HG02884 (cell line): ENCODE measurements around the gene RAC2.

Experiments
- ATAC-seq: cut with Tn5 transposase; IDR thresholded peaks from one replicate; pipeline ENCODE4 v1.9.1; 2021; ENCODE audit warnings: mild to moderate bottlenecking, moderate library complexity; ENCODE audit not compliant: unreplicated experiment

Gene RAC2

DNA sequence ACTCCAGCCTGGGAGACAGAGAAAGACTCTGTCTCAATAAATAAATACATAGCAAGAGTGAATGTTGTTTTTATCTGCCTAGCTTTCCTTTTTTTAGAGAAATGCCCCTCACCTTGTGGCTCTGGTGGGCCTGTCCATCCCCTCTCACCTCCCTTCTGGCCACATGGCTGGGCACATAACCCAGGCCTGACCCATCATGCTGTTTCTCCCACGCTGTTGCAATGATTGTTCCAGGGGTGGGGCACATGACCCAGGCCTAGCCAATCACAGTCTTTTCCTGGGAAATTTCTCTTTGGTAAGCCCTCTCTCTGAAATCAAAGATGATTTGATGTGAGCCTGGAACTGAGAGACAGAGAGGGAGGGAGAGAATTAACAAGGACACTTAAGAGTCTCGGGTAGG is 32.7 kb upstream of the RAC2 start:
- no peak for ATAC-seq

- ATAC-seq: no peak
These were observed 31.6 kb upstream of the RAC2 start for GRCh38 chr22:37275622-37276021.

DNA sequence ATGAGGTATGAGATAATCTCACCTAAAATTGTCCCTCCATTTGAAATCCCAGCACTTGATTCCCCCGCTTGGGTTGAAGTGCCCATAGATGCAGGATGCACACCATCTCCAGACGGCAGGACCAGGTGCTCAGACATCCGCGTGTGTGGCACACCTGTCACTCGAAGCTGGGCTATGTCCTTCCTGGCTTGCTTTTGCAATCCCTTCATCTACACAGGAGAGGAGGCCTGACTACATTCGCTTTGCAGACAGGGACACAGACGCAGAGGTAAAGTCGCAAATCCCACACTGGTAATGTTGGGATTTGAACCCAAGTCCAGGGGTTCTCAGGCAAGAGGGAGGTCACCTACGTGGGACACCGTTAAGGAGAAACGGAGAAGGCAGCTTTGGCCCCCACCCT is 31.1 kb upstream of the RAC2 start:
- no peak for ATAC-seq

DNA sequence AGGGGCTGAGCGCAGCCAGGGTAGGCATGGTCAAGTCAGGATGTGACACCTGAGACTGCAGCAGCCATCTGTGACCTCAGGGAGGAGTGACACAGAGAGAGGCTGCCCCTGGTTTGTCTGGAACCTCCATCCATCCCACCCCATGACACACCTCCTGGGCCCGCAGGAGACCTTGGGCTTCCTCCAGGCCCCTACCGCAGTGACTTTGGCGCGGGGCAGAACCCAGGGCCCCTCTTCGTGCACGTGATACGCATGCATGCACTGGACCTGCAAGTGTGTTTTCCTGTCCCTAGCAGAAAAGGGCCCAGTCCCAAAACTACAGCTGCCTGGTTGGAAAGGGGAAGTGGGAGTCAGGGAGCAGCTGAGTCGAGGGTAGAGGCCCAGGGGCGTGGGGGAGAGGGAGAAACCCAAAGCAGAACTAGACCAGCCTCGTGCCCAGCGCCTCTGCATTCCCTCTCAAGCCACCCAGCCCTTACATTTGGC is 30.4 kb upstream of the RAC2 start:
- ATAC-seq: no peak

- ATAC-seq: no peak
These were observed 29.8 kb upstream of the RAC2 start for GRCh38 chr22:37273846-37274225.

DNA sequence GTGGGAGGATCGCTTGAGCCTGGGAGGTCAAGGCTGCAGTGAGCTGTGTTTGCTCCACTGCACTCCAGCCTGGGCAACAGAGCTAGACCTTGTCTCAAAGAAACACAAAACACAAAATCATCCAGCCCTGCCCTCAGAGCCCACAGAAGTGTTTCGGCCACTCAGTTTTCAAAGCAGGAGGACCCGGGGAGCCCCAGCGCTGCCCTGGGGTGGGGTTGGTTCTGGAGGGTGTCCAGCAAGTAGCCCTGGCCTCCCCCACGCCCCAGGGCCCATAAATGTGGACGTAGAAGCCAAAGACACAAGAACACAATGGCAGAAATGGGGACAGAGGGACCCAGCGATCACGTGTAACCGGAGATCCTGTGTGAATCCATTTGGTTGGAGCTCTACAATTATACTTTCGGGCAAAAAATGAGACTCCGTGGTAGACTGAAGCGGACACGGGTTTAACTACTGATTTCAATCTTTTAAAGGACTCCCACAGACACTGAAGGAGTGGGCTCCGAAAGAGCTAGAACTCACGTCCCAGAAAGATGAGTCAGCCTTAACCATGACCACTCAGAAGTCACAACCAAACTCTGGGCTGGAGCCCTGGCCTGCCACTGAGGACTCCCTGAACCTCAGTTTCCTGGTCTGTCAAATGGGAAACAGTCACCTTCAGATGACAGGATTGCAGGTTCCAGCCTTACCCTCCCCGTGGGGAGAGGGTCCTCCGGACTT is 29.2 kb upstream of the RAC2 start:
- ATAC-seq: no peak

- no peak for ATAC-seq
These were observed 27.0 kb upstream of the RAC2 start for GRCh38 chr22:37270928-37271650.

DNA sequence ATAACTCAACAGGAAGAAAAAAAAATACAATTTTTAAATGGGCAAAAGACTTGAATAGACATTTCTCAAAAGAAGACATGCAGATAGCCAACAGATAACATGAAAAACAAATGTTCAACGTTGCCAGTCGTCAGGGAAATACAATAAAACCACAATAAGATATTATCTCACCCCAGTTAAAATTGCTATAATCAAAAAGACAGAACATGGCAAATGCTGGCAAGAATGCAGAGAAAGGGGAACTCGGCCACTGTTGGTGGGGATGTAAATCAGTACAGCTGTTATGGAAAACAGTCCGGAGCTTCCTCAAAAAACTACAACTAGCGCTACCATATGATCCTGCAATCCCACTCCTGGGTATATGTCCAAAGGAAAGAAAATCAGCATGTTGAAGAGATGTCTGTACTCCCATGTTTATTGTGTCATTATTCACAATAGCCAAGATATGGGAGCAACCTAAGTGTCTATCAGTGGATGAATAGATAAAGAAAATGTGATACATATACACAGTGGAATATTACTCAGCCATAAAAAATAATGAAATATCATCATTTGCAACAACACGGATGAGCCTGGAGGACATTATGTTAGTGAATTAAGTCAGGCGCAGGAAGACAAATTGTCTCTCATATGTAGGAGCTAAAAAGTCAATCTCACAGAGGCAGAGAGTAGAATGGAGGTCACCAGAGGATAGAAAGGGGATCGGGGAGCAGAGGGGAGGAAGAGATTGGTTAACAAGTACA is 26.0 kb upstream of the RAC2 start:
- no peak for ATAC-seq

DNA sequence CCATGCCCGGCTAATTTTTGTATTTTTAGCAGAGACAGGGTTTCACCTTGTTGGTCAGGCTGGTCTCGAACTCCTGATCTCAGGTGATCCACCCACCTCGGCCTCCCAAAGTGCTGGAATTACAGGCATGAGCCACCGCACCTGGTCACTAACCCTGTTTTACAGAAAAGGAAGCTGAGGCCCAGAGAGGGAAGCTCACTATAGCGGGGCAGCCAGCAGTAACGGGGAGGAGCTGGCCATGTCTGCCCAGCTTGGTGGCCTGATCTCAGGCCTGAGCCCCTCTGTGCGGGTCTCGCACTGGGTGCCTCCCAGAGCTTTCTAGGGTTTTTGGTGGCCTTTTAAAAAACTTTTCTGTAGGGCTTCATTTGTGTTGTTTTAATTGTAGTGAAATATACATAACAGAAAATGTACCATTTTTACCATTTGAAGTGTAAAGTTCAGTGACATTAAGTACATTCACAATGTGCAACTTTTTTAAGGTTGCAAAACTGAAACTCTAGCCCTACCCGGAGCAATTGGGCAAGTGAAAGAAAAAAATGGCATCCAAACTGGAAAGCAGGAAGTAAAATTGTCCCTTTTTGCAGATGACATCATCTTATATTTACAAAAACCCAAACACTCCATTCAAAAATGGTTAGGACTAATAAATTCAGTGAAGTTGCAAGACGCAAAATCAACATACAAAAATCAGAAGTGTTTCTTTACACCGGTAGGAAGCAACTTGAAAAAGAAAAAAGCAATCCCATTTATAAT is 23.8 kb upstream of the RAC2 start:
- ATAC-seq: no peak

- no peak for ATAC-seq
These were observed 23.1 kb upstream of the RAC2 start for GRCh38 chr22:37267135-37267587.

DNA sequence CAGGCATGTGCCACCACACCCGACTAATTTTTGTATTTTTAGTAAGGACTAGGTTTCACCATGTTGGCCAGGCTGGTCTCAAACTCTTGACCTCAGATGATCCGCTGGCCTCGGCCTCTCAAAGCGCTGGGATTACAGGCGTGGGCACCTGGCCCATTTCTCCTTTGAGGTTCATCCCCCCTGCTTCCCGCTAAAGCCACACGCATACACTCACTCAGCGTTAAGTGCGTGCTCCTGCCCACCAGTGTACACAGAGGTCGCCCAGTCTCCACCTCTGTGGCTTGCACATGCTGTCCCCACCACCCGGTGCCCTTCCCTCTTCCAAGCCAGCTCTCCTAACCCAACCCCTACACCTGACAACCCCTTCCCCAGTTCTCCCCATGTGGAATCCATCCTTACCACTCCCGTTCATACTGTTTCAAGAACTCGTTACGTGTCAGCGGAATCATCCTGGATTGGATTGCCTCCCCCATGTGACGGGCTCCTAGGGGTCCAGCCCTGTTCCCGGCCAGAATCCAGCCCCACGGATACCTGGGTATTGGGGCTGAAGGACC is 22.6 kb upstream of the RAC2 start:
- no peak for ATAC-seq

DNA sequence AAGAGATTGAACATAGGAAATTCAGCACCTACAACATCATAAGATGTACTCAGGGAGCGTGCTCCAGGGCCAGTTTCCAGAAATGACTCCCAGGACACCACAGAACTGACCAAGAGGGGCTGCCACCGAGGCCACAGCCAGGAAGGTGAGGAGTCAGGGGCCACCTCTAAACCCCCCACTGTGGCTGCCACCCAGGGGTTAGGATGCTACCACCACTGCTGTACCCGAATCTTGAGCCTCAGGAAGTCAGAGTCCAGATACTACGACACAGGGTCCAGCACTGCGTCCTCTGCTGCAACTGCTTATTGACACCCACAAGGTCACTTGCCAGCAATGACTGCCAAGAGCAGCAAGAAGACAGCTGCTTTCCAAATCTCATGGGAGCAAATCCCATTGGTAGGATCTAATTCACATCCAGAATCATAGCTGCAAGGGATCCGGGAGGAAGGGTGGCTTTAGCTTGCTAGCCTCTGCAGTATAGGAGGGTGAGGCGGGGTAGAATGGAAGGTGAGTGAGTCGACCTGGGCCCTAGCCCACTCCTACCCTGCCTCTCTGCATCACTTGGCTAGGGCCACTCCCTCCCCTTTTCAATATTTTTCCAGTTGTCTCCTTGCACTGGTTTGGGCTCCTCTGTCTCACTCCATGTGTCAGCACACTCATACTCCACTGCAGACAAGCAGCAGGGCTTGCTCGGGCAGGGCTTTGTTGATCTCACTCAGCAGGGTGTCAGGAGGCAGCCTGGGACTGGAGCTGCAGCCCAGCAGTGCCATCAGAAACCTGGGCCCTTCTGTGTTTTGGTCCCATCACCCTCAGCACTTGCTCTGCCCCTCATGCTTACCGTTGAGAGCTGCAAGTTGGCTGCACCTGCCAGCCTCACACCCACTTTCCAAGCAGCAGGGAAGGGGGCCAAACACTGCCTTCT is 20.2 kb upstream of the RAC2 start:
- no peak for ATAC-seq

DNA sequence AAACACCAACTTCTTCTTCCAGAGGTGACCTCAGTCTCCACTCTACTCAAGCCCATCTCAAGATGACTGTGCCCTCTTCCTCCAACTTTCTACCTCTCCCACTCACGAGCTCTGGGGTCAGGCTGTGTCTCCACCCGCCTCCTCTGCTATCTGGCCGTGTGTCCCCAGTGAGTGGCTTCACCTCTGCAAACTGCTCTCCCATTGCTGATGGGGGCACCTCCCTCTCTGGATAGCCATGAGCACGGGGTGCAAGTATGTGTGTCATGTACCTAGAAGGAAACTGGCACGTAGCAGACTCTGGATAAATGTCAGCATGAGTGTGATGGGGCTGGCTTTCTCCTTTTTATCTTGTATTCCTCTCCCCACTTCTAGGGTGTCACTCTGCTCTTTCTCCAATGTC is 18.3 kb upstream of the RAC2 start:
- no peak for ATAC-seq

GRCh38 chr22:37260901-37261336 is 16.9 kb upstream of the RAC2 start:
- ATAC-seq: no peak

DNA sequence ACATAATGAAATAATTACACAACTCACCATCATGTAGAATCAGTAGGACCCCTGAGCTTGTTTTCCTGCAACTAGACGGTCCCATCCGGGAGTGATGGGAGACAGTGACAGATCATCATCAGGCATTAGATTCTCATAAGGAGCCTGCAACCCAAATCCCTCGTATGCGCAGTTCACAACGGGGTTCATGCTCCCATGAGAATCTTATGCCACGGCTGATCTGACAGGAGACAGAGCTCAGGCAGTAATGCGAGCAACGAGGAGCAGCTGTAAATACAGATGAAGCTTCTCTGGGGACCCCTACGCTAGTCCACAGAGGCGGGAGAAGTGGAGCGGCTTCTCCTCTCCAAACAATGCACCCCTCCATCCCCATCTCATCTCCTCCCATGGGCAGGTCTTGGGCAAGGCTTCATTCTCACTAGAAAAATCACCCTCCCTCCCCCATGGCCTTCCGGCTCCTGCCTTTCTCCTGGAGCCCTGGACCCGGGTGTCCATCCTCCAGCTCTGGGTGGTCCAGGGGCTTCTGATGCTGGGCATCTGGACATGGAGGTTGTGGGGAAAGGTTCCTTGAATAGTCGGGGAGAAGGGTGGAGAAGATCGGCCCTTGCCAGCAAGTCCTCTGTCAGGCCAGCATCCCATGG is 16.2 kb upstream of the RAC2 start:
- no peak for ATAC-seq

DNA sequence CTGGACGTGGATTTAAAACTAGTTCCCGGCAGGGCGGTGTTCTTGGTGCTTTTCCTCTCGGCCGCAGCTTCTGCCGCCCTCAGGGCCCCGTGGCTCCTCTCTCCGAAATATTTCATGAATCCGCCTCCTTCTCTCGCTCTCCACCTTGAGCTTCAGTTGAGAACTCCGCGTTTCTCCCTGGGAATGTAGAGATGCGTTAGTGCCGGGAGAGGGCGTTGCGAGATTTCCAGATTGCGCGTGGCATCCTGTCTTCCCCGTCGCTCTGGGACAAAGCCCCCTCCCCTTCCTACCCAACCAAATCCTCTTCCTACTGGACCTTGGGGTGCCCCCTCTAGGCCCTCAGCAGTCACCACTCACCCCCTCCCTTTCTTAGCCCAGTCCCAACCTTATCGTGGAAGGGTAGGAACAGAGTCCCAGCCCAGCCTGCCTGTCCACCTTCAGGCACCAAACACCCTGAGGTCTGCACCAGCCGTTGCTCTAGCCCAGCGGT is 15.5 kb upstream of the RAC2 start:
- no peak for ATAC-seq

- no peak for ATAC-seq
These were observed 14.8 kb upstream of the RAC2 start for GRCh38 chr22:37258753-37259401.

- no peak for ATAC-seq
These were observed 14.1 kb upstream of the RAC2 start for GRCh38 chr22:37258005-37258752.
